ENCODE results near the gene ARHGAP6. TPM values are rescaled to one million over a fixed set of nuclear protein-coding genes. Genes with fewer than 3 reads are reported as not detected.
A peak's percentile ranks its signal among the peaks of the same experiment; 100 is the strongest.

The ARHGAP6 gene
- total RNA-seq (2021), result 0.07 and 0.15 TPM in 2 replicates
- long read RNA-seq, result 0 reads

GRCh38 chrX:11665168-11666111 lies at the start of gene ARHGAP6:
Gene ARHGAP6 (minus strand): TSS chrX:11665920. CDS start chrX:11664828, 1,092 bp downstream.
- H4K91ac ChIP-seq (ENCODE audit: insufficient read length, low read depth, low read length), result no peak within 1 kb of the TSS
- H3K56ac ChIP-seq (ENCODE audit: insufficient read length, low read depth, low read length), result no peak within 1 kb of the TSS
- H2BK20ac ChIP-seq (ENCODE audit: low read depth, low read length, poor library complexity, severe bottlenecking), result no peak within 1 kb of the TSS
- H3K9ac ChIP-seq (ENCODE audit: extremely low read depth, insufficient read length, low read length), result no peak within 1 kb of the TSS
- no peaks in the 10 kb centered on the region for H3K79me1 ChIP-seq (ENCODE audit: insufficient read depth, low read depth, low read length, poor library complexity, severe bottlenecking)
- no peaks in the 10 kb centered on the region for H3K9me3 ChIP-seq (ENCODE audit: control insufficient read depth, low read depth, low read length)
- WGBS (ENCODE audit: extremely low coverage, insufficient read length, low lambda C conversion rate), result no CpG with 5 or more reads among the region's 74 CpGs
- H2BK15ac ChIP-seq (ENCODE audit: low read depth, low read length), result no peak within 1 kb of the TSS
- no peak within 1 kb of the TSS for H3K27ac ChIP-seq (ENCODE audit: insufficient read length, low read depth, low read length)
- Mint-ChIP-seq H3K27me3 (ENCODE audit: low read depth) (peaks cover 98% of the 10 kb centered on the region), H3K36me3 (ENCODE audit: insufficient read depth in 1 of 3, low read depth in 3 of 3) (no peaks in the 10 kb centered on the region), H3K4me3 (peak within 1 kb of the TSS; percentile 61 to 85), H3K4me1 (peaks cover 3 to 11% of the 10 kb centered on the region in 2 experiments; a peak in 2 of 4 replicates), H3K27ac (no peak within 1 kb of the TSS), H3K9me3 (peaks cover 69 to 76% of the 10 kb centered on the region in 2 experiments)
- H2BK5ac ChIP-seq (ENCODE audit: insufficient read length, low read length), result no peak within 1 kb of the TSS
- no peaks in the 10 kb centered on the region for H3K4me1 ChIP-seq (ENCODE audit: insufficient read depth, low read length)
- H2BK12ac ChIP-seq (ENCODE audit: insufficient read length, low read depth, low read length), result no peak within 1 kb of the TSS
- no peak within 1 kb of the TSS; the same call in 1 of the 2 replicates for H3K14ac ChIP-seq (ENCODE audit: insufficient read depth, low read length)
- H4K5ac ChIP-seq (ENCODE audit: insufficient read length, low read depth, low read length), result no peak within 1 kb of the TSS
- H3K4ac ChIP-seq (ENCODE audit: low read depth, low read length), result no peak within 1 kb of the TSS
- peak within 1 kb of the TSS; percentile 75 for H3K4me2 ChIP-seq (ENCODE audit: insufficient read depth, insufficient read length, low read length)
- H3T11ph ChIP-seq (ENCODE audit: low read length), result no peak within 1 kb of the TSS
- H2AK5ac ChIP-seq (ENCODE audit: insufficient read length, low read length), result no peak within 1 kb of the TSS
- no peaks in the 10 kb centered on the region for H3K79me2 ChIP-seq (ENCODE audit: insufficient read depth, low read length)
- H3K23ac ChIP-seq (ENCODE audit: insufficient read length, low read depth, low read length), result no peak within 1 kb of the TSS
- H2AFZ ChIP-seq (ENCODE audit: low read length), result no peak within 1 kb of the TSS
- no peak within 1 kb of the TSS for H2BK120ac ChIP-seq (ENCODE audit: low read depth, low read length, poor library complexity, severe bottlenecking)
- H3K18ac ChIP-seq (ENCODE audit: insufficient read length, low read depth, low read length), result no peak within 1 kb of the TSS
- H3K27me3 ChIP-seq (ENCODE audit: insufficient read depth, low read length), result peaks cover 45% of the 10 kb centered on the region
- DNase-seq, result peak; percentile 62
- H3K23me2 ChIP-seq (ENCODE audit: insufficient read length, low read depth, low read length, poor library complexity, severe bottlenecking), result peaks cover 19% of the 10 kb centered on the region
- H4K8ac ChIP-seq (replicated peaks; ENCODE audit: insufficient read length, low read depth, low read length), result no peak within 1 kb of the TSS
- TF ChIP-seq CTCF (conservative IDR thresholded peaks at IDR 0.05), result no peak
- no peaks in the 10 kb centered on the region for H4K20me1 ChIP-seq (ENCODE audit: control insufficient read depth, insufficient read depth, insufficient read length)

Measured in H9 (cell line).